H1 (cell line): ENCODE measurements around the gene RAB7B. TPM values are rescaled to one million over a fixed set of nuclear protein-coding genes. Genes with fewer than 3 reads are reported as not detected.

ENCODE experiments used
- CREB1 ChIP-seq: IDR thresholded peaks from 2 replicates; pipeline ENCODE4 v1.6.1; 2012; ENCODE audit warnings: inconsistent platforms
- SIN3A ChIP-seq, 2 experiments: IDR thresholded peaks in 1 of 2; conservative IDR thresholded peaks in 1 of 2; 2 replicates each; pipeline ENCODE4 v1.6.1; 2011 to 2012; ENCODE audit warnings: low read length in 2 of 2, improper control_type of control experiment in 1 of 2, low read depth in 1 of 2, mild to moderate bottlenecking in 1 of 2
- SRF ChIP-seq: IDR thresholded peaks from 2 replicates; pipeline ENCODE4 v1.6.1; 2011; ENCODE audit warnings: mild to moderate bottlenecking, low read depth, low read length, moderate library complexity
- polyA plus RNA-seq, 7 experiments: library from polyadenylated mRNA; depleted of rRNA in 3 of 7; stranded (reverse) in 5 of 7; unstranded in 2 of 7; fragments of >200 nt in 5 of 7; fragments of 200-250 nt in 2 of 7; gene quantifications; 1 replicate in 5 of 7; 2 replicates in 1 of 7; 4 replicates in 1 of 7; pipeline versions ENCODE4 v1.2.1 to v1.2.3, GENCODE V29; 2011 to 2013; ENCODE audit warnings: missing spikeins in 2 of 7, mixed read lengths in 2 of 7
- total RNA-seq: library from RNA; stranded (reverse); fragmentation: NEBNext Ultra II Directional; extraction: Animal tissue kit (Norgen Biotek cat#: 25700); gene quantifications from 2 replicates; pipeline ENCODE4 v1.2.1, GENCODE V29; 2021

Gene RAB7B
- total and polyA plus RNA-seq, 2 of the 8 experiments (the other 6 are each of a cell fraction or from before 2014, with no cell fraction given), result 0.05 TPM; not detected in 1

DNA sequence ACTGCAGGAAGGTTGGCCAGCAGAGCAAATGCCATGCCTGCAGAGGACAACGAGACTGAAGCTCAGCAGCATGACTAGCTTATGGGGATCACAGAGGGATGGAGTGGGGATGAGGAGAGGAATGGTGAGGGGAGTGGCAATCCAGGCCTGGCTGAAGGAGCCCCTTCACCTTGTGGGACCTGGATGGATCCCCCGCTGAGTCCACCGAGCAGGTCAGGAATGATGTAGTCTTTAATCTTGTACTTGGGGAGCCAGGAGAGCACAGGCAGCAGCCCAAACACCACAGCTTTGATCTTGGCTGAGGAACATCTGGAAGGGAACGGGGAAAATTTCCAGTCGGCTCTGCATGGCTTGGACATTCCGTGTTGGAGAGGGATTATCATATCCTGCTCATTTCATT is 70.4 kb downstream of the RAB7B start (continued):
- TF ChIP-seq SRF, result no peak
- no peak for TF ChIP-seq SIN3A (conservative IDR thresholded peaks at IDR 0.05 in 1 of 2, IDR thresholded peaks at IDR 0.05 in 1 of 2; ENCODE audit: low read depth in 1 of 2, low read length in 2 of 2)
- no peak for TF ChIP-seq CREB1
